B cell (primary cell): Measurements from ENCODE around the gene CELF6.

ENCODE experiments used
- CTCF ChIP-seq: fragments of 200-600 bp; IDR thresholded peaks from one replicate; pipeline ENCODE4 v1.8.0; 2022; ENCODE audit warnings: antibody characterized with exemption, mild to moderate bottlenecking
- EZH2 ChIP-seq: IDR thresholded peaks from 2 replicates; pipeline ENCODE4 v1.6.1; 2012; ENCODE audit warnings: borderline replicate concordance, low read depth, mild to moderate bottlenecking, moderate library complexity, low read length; ENCODE audit not compliant: insufficient read depth, poor library complexity, severe bottlenecking

GRCh38 chr15:72368325-72368724 lies 48.4 kb upstream of the CELF6 start:
- TF ChIP-seq EZH2 = no peak
- no peak for TF ChIP-seq CTCF
